Osteoblast (primary cell): ENCODE measurements around the gene CCSER1. TPM values are rescaled to one million over a fixed set of nuclear protein-coding genes. Genes with fewer than 3 reads are reported as not detected.

Experiments
- DNase-seq: peaks from one replicate; pipeline ENCODE4 v3.0.0; 2011; ENCODE audit warnings: low spot score, mixed read lengths; ENCODE audit not compliant: insufficient read length; ENCODE audit errors: missing footprints
- H2AFZ ChIP-seq: 2 replicates; pipeline ENCODE4 v1.6.0; 2011; ENCODE audit warnings: mild to moderate bottlenecking, low read length
- H3K27ac ChIP-seq: 2 replicates; pipeline ENCODE4 v1.5.1; 2011; ENCODE audit warnings: mild to moderate bottlenecking, low read depth, low read length, moderate library complexity
- H3K27me3 ChIP-seq: 2 replicates; pipeline ENCODE4 v1.6.0; 2012; ENCODE audit warnings: mild to moderate bottlenecking, control low read depth, inconsistent platforms, low read length, moderate library complexity; ENCODE audit not compliant: insufficient read depth
- H3K36me3 ChIP-seq: 2 replicates; pipeline ENCODE4 v1.5.1; 2011; ENCODE audit warnings: mild to moderate bottlenecking, low read length, control low read depth, moderate library complexity; ENCODE audit not compliant: insufficient read depth
- H3K4me1 ChIP-seq: 2 replicates; pipeline ENCODE4 v1.5.1; 2011; ENCODE audit warnings: mild to moderate bottlenecking, low read length, control low read depth, moderate library complexity; ENCODE audit not compliant: insufficient read depth
- H3K4me2 ChIP-seq: 2 replicates; pipeline ENCODE4 v1.6.0; 2011; ENCODE audit warnings: mild to moderate bottlenecking, low read length; ENCODE audit not compliant: insufficient read depth
- H3K4me3 ChIP-seq: fragments of 200-600 bp; sonication (generic); 3 replicates; pipeline ENCODE4 v1.5.1; 2012; ENCODE audit warnings: mild to moderate bottlenecking, low read length, inconsistent platforms; ENCODE audit not compliant: insufficient read depth
- H3K79me2 ChIP-seq: 2 replicates; pipeline ENCODE4 v1.6.0; 2012; ENCODE audit warnings: mild to moderate bottlenecking, low read length, control low read depth, inconsistent platforms; ENCODE audit not compliant: insufficient read depth
- H3K9me3 ChIP-seq: 2 replicates; pipeline ENCODE4 v1.5.1; 2011; ENCODE audit warnings: low read depth, low read length, control low read depth
- H4K20me1 ChIP-seq: 2 replicates; pipeline ENCODE4 v1.6.0; 2012; ENCODE audit warnings: mild to moderate bottlenecking, low read length, control low read depth; ENCODE audit not compliant: insufficient read depth
- CTCF ChIP-seq: IDR thresholded peaks from 2 replicates; pipeline ENCODE4 v1.5.1; 2011; ENCODE audit warnings: mild to moderate bottlenecking, low read depth, low read length, moderate library complexity; ENCODE audit errors: extremely low read depth
- total RNA-seq: library from RNA; depleted of rRNA; stranded (reverse); fragments of >200 nt; gene quantifications from 2 replicates; pipeline ENCODE4 v1.2.3, GENCODE V29; 2012

The CCSER1 gene
- total RNA-seq, 1 donor: under 0.01 TPM

- no peak for TF ChIP-seq CTCF
- Histone ChIP-seq H3K36me3 (no peaks in the 10 kb centered on the region), H2AFZ (no peak overlapping the region), H3K27ac (no peak overlapping the region), H3K4me2 (no peak overlapping the region), H3K27me3 (no peaks in the 10 kb centered on the region), H3K79me2 (no peaks in the 10 kb centered on the region), H3K4me3 (no peak overlapping the region), H3K9me3 (no peaks in the 10 kb centered on the region), H4K20me1 (no peaks in the 10 kb centered on the region), H3K4me1 (no peaks in the 10 kb centered on the region)
- DNase-seq: no peak
Measured at GRCh38 chr4:91427171-91427570, 1300.0 kb downstream of the CCSER1 start.

GRCh38 chr4:91434631-91435030 is 1307.4 kb downstream of the CCSER1 start:
- Histone ChIP-seq H3K4me2 (no peak overlapping the region), H3K27me3 (no peaks in the 10 kb centered on the region), H3K9me3 (no peaks in the 10 kb centered on the region), H3K36me3 (no peaks in the 10 kb centered on the region), H3K27ac (no peak overlapping the region), H3K79me2 (no peaks in the 10 kb centered on the region), H3K4me3 (no peak overlapping the region), H4K20me1 (no peaks in the 10 kb centered on the region), H3K4me1 (no peaks in the 10 kb centered on the region), H2AFZ (no peak overlapping the region)
- TF ChIP-seq CTCF: no peak
- no peak for DNase-seq

- DNase-seq: no peak
- no peak overlapping the region for H3K27ac ChIP-seq
- no peaks in the 10 kb centered on the region for H3K36me3 ChIP-seq
- no peaks in the 10 kb centered on the region for H3K27me3 ChIP-seq
- H3K9me3 ChIP-seq: no peaks in the 10 kb centered on the region
- TF ChIP-seq CTCF: no peak
- H2AFZ ChIP-seq: no peak overlapping the region
- H3K4me1 ChIP-seq: no peaks in the 10 kb centered on the region
- no peak overlapping the region for H3K4me2 ChIP-seq
- H3K4me3 ChIP-seq: no peak overlapping the region
- H4K20me1 ChIP-seq: no peaks in the 10 kb centered on the region
- no peaks in the 10 kb centered on the region for H3K79me2 ChIP-seq
Measured at GRCh38 chr4:91436556-91436955, 1309.4 kb downstream of the CCSER1 start.

DNA sequence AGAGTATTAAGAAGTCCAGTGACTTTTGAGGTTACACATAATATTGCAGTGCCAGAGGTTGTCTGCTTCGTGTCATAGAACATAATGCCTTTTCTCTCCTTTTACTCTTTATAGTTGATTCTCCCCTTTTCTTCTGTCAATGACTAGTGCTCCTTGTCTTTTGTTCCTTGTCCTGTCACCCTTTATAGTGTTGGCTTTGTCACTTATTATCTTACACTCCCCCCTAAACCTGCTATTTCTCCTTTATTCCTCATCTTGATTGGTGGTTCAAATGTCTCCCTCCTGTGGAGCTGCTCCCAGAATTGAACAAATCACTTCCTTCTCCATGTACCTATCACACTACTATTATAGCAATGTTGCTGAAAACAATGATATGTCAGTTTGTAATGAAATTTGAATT is 1320.0 kb downstream of the CCSER1 start:
- no peak overlapping the region for H3K27ac ChIP-seq
- TF ChIP-seq CTCF: no peak
- no peaks in the 10 kb centered on the region for H3K36me3 ChIP-seq
- no peak overlapping the region for H3K4me2 ChIP-seq
- no peak for DNase-seq
- H4K20me1 ChIP-seq: no peaks in the 10 kb centered on the region
- H3K9me3 ChIP-seq: no peaks in the 10 kb centered on the region
- H3K4me1 ChIP-seq: no peaks in the 10 kb centered on the region
- no peak overlapping the region for H2AFZ ChIP-seq
- H3K79me2 ChIP-seq: no peaks in the 10 kb centered on the region
- H3K27me3 ChIP-seq: no peaks in the 10 kb centered on the region
- no peak overlapping the region for H3K4me3 ChIP-seq
